NOMO-1 treated with DMSO at 0.1 percent for 48 hours (cell line): Measurements from ENCODE around the gene RILP.

Source experiments
- DNase-seq: peaks from one replicate; lab custom pipeline; 2025; ENCODE audit not compliant: unreplicated experiment; lab: John Stamatoyannopoulos, UW

RILP gene

DNA sequence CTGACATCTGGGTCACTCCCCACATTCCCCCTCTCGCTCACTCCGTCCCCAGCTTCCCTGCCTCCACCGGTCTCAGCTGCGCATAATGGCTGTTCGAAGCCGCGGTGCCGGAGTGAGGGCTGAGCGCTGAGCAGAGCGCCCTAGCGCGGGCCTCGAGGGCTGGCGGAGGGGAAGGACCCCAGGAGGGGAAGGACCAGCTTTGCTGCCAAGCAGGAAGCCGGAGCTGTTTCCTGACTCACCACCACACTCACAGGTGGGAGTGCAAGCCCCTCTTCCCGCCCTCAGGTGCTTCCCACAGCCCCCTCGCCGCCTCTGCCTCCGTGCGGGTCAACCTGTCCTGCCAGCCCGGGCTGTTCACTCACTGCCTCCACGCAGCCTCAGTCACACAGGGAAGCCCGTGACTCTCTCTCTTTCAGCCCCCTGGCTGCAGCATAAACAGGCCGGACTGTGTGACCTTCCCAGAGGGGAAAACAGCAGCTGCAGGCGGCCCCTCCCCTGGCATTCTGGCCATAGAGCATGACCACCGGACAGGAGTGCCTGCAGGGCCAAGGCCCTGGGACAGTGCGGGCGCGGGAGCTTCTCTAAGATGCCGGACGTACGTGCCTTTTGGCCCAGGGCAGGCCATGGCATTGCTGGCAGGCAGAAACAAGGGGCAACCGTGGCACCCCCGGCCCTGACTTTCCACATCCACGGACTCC lies 44.7 kb downstream of the RILP start:
- DNase-seq = no peak

DNA sequence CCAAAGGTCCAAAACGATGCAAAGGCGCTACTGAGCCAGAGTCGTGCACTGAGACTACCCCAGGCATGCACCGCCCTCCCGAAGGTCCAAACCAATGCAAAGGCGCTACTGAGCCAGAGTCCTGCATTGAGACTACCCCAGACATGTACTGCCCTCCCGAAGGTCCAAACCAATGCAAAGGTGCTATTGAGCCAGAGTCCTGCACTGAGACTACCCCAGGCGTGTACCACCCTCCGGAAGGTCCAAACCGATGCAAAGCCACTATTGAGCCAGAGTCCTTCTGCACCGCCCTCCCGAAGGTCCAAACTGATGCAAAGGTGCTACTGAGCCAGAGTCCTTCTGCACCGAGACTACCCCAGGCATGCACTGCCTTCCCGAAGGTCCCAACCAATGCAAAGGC lies 48.1 kb downstream of the RILP start:
- DNase-seq = no peak

DNA sequence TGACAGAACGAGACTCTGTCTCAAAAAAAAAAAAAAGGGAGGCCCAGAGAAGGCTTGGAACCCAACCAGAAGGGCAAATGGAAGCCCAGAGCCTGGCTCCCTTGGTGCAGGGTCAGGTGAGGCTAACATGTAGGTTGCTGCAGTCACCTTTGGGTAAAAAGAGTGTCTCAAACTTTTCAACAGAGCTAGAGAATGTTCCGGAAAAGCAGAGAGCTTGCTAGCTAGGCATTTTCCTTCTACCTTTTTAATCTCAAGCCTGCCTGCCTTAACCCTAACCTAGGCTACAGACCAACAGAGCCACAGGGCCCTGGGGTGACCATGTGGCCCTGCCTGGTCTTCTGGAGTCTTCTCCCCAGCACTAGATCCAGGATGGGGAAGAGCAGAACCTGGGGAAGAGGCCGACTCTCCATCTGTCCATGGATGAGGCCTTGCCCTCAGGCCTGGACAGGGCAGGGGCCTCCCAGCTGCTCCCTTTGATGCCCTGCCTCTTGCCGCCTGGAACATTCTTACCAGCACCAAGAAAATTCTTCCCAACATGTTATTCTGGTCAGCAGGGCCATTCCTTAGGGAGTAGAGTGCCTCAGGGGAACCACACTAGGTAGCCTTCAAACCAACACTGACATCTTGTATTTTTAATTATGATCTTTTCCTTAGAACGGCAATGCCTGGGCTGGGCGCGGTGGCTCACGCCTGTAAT lies 51.1 kb downstream of the RILP start:
- DNase-seq = no peak

DNA sequence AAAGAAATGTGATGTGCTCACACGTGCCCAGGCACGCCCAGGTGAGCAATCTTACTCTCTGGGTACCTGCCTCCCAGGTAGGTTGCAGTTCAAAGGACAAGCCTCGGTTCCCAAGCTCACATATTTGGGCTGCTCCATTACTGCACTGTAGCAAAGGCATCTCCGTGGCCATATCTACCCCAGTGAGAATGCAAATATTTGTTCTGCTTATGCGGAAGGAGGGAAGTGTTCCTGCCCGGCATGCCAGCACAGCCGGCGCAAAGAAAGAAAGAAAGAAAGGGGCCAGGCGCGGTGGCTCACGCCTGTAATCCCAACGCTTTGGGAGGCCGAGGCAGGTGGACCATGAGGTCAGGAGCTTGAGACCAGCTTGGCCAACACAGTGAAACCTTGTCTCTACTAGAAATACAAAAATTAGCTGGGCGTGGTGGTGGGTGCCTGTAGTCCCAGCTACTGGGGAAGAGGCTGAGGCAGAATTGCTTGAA lies 51.8 kb downstream of the RILP start:
- no peak for DNase-seq
